ENCODE measurements around the gene TLR3.
A peak's percentile ranks its signal among the peaks of the same experiment; 100 is the strongest.
"Not testable (repeated sequence)": the region's sequence is repeated elsewhere in the genome, so short reads cannot be mapped to it uniquely, and the experiment has no call there.

TLR3 gene

GRCh38 chr4:186068581-186069348 lies at the start of gene TLR3:
Gene TLR3, plus strand, starts transcription at chr4:186069156. Its CDS starts 7,464 bp downstream, at chr4:186076620.
- peak; percentile 13 to 25 for DNase-seq

GRCh38 chr4:186019269-186019668 lies 49.7 kb upstream of the TLR3 start:
- no peak for DNase-seq

- DNase-seq = no peak
These were observed 48.7 kb upstream of the TLR3 start for GRCh38 chr4:186020106-186020792.

- no peak for DNase-seq
These were observed 48.1 kb upstream of the TLR3 start for GRCh38 chr4:186020793-186021407.

- DNase-seq = peak; percentile 19 to 41
These were observed 47.3 kb upstream of the TLR3 start for GRCh38 chr4:186021461-186022167.

GRCh38 chr4:186023975-186024374 lies 45.0 kb upstream of the TLR3 start:
- no peak for DNase-seq

GRCh38 chr4:186024637-186025407 lies 44.1 kb upstream of the TLR3 start:
- DNase-seq = no peak

- DNase-seq = no peak
These were observed 43.6 kb upstream of the TLR3 start for GRCh38 chr4:186025408-186025690.

- DNase-seq = no peak
These were observed 41.6 kb upstream of the TLR3 start for GRCh38 chr4:186027405-186027804.

- no peak for DNase-seq
These were observed 39.2 kb upstream of the TLR3 start for GRCh38 chr4:186029571-186030398.

GRCh38 chr4:186030399-186030775 lies 38.6 kb upstream of the TLR3 start:
- DNase-seq = no peak

- no peak for DNase-seq
These were observed 38.2 kb upstream of the TLR3 start for GRCh38 chr4:186030795-186031194.

- no peak for DNase-seq
These were observed 36.7 kb upstream of the TLR3 start for GRCh38 chr4:186032259-186032658.

GRCh38 chr4:186033027-186033426 lies 35.9 kb upstream of the TLR3 start:
- no peak for DNase-seq

GRCh38 chr4:186034613-186035012 lies 34.3 kb upstream of the TLR3 start:
- not testable (repeated sequence) for DNase-seq

GRCh38 chr4:186036976-186037581 lies 31.9 kb upstream of the TLR3 start:
- DNase-seq = no peak

- peak; percentile 73 to 76 for DNase-seq
These were observed 31.0 kb upstream of the TLR3 start for GRCh38 chr4:186037692-186038658.

- no peak for DNase-seq
These were observed 29.3 kb upstream of the TLR3 start for GRCh38 chr4:186039697-186040096.

- no peak for DNase-seq
These were observed 28.6 kb upstream of the TLR3 start for GRCh38 chr4:186040316-186040715.

GRCh38 chr4:186047501-186047900 lies 21.5 kb upstream of the TLR3 start:
- DNase-seq = not testable (repeated sequence)

All from Kasumi-1 (cell line).